K562 (cell line): ENCODE data around the gene CITED2. TPM values are rescaled to one million over a fixed set of nuclear protein-coding genes. Genes with fewer than 3 reads are reported as not detected.

ENCODE experiments used
- ATAC-seq: fragments of 200-7000 bp; cut with Tn5 transposase; 3 replicates; pipeline ENCODE4 v1.9.1; 2020; ENCODE audit warnings: moderate library complexity
- BruUV-seq: library from RNA; stranded (reverse); fragments of 400-500 nt; replicated peaks from 2 replicates; lab custom pipeline; 2021; lab: Mats Ljungman, UMichigan
- CTCF ChIA-PET: fragments of 300-600 bp; formaldehyde crosslinking; extraction: SDS; loops from one replicate; lab custom pipeline; 2021; ENCODE audit warnings: low intra/inter-chr PET ratio; lab: Yijun Ruan, JAX
- POLR2A ChIA-PET: fragments of 300-600, 350-650 bp; sonication (Branson Sonifier 250); formaldehyde crosslinking; extraction: SDS; loops from one replicate; lab custom pipeline; 2021; ENCODE audit warnings: antibody characterized with exemption, inconsistent platforms; lab: Yijun Ruan, JAX
- DNase-seq, 4 experiments: peaks; one replicate each; pipeline versions ENCODE4 v3.0.0 to v3.0.0-alpha.2; 2011 to 2018; ENCODE audit warnings: low spot score in 3 of 4, mixed read lengths in 3 of 4; ENCODE audit errors: extremely low read depth in 1 of 4
- FAIRE-seq: peaks from 2 replicates; lab custom pipeline; 2011; peaks lifted over from hg19 to GRCh38; lab: Jason Lieb, UNC
- H2AFZ ChIP-seq: 2 replicates; pipeline ENCODE4 v1.6.0; 2011; ENCODE audit warnings: low read depth, low read length, control low read depth, inconsistent platforms
- H3K27ac ChIP-seq: fragments of 200-600 bp; 3 replicates; pipeline ENCODE4 v1.8.0; 2011; ENCODE audit warnings: low read depth, mild to moderate bottlenecking, control low read depth, inconsistent platforms, low read length, moderate library complexity, mixed read lengths; ENCODE audit errors: extremely low read depth
- H3K27me3 ChIP-seq, 2 experiments: fragments of 300-600 bp in 1 of 2; 2 replicates in 1 of 2; 3 replicates in 1 of 2; pipeline versions ENCODE4 v1.6.0 to v1.8.0; 2011; ENCODE audit warnings: inconsistent platforms in 2 of 2, low read length in 2 of 2, mild to moderate bottlenecking in 1 of 2, mixed read lengths in 1 of 2, moderate library complexity in 1 of 2; ENCODE audit not compliant: control insufficient read depth in 2 of 2, insufficient read depth in 2 of 2
- H3K36me3 ChIP-seq: fragments of 300-600 bp; 3 replicates; pipeline ENCODE4 v1.8.0; 2011; ENCODE audit warnings: mild to moderate bottlenecking, low read length, inconsistent platforms; ENCODE audit not compliant: control insufficient read depth, insufficient read depth
- H3K4me1 ChIP-seq, 2 experiments: fragments of 200-600 bp in 1 of 2; replicated peaks in 1 of 2; 2 replicates in 1 of 2; 3 replicates in 1 of 2; pipeline versions ENCODE4 v1.5.1 to v1.8.0; 2011; ENCODE audit warnings: inconsistent platforms in 2 of 2, low read length in 2 of 2, mild to moderate bottlenecking in 1 of 2, mixed read lengths in 1 of 2, moderate library complexity in 1 of 2; ENCODE audit not compliant: control insufficient read depth in 2 of 2, insufficient read depth in 2 of 2
- H3K4me2 ChIP-seq: 2 replicates; pipeline ENCODE4 v1.6.1; 2011; ENCODE audit warnings: low read length, control low read depth, inconsistent platforms, mixed read lengths; ENCODE audit not compliant: insufficient read depth
- H3K4me3 ChIP-seq: fragments of 200-600 bp; sonication (generic), shearing (Covaris generic); 2 replicates; pipeline ENCODE4 v1.5.1; 2016; ENCODE audit warnings: control low read depth, inconsistent platforms
- H3K79me2 ChIP-seq: fragments of 200-600 bp; 3 replicates; pipeline ENCODE4 v1.8.0; 2011; ENCODE audit warnings: low read length, inconsistent platforms; ENCODE audit not compliant: control insufficient read depth, insufficient read depth
- H3K9ac ChIP-seq, 2 experiments: 2 replicates each; pipeline versions ENCODE4 v1.6.0 to v1.6.1; 2011; ENCODE audit warnings: low read depth in 2 of 2, low read length in 2 of 2, control low read depth in 1 of 2, inconsistent platforms in 1 of 2, mild to moderate bottlenecking in 1 of 2, mixed read lengths in 1 of 2; ENCODE audit not compliant: insufficient read depth in 1 of 2
- H3K9me1 ChIP-seq: one replicate; pipeline ENCODE4 v1.6.0; 2011; ENCODE audit warnings: inconsistent platforms, mild to moderate bottlenecking, low read length, moderate library complexity; ENCODE audit not compliant: control insufficient read depth, insufficient read depth
- H3K9me3 ChIP-seq: replicated peaks from 2 replicates; pipeline ENCODE4 v1.5.1; 2011; ENCODE audit warnings: low read depth, low read length, inconsistent platforms; ENCODE audit not compliant: control insufficient read depth, insufficient read depth
- H4K20me1 ChIP-seq: replicated peaks from 2 replicates; pipeline ENCODE4 v1.6.1; 2011; ENCODE audit warnings: low read length, inconsistent platforms, mixed read lengths; ENCODE audit not compliant: control insufficient read depth, insufficient read depth
- ATF3 ChIP-seq, 2 experiments: fragments of 450-650 bp in 1 of 2; sonication (generic) in 1 of 2; formaldehyde crosslinking in 1 of 2; IDR thresholded peaks in 1 of 2; conservative IDR thresholded peaks in 1 of 2; 2 replicates each; pipeline versions ENCODE4 v1.6.1 to v1.8.1; 2016 to 2023; ENCODE audit warnings: mild to moderate bottlenecking in 2 of 2, moderate library complexity in 2 of 2, inconsistent platforms in 1 of 2, missing genetic modification reagents in 1 of 2
- BHLHE40 ChIP-seq: IDR thresholded peaks from 2 replicates; pipeline ENCODE4 v1.6.1; 2011; ENCODE audit warnings: low read length, improper control_type of control experiment
- CBX5 ChIP-seq: IDR thresholded peaks from 2 replicates; pipeline ENCODE4 v1.6.1; 2014; ENCODE audit warnings: low read depth, borderline replicate concordance
- E4F1 ChIP-seq: fragments of 250-450 bp; sonication (Bioruptor Pico); IDR thresholded peaks from 2 replicates; pipeline ENCODE4 v1.5.0; 2021; ENCODE audit warnings: mild to moderate bottlenecking, borderline replicate concordance
- MLX ChIP-seq, 2 experiments: fragments of 450-650 bp in 1 of 2; sonication (generic) in 1 of 2; formaldehyde crosslinking; conservative IDR thresholded peaks; 2 replicates each; pipeline versions ENCODE4 v1.4.0 to v1.8.1; 2020 to 2022; ENCODE audit warnings: mild to moderate bottlenecking in 1 of 2, missing genetic modification reagents in 1 of 2
- POLR2B ChIP-seq: fragments of 450-650 bp; IDR thresholded peaks from 2 replicates; pipeline ENCODE4 v1.6.1; 2018; ENCODE audit warnings: low read depth; ENCODE audit not compliant: partially characterized antibody
- RHOXF2B ChIP-seq: fragments of 250-450 bp; sonication (Bioruptor Pico); conservative IDR thresholded peaks from 2 replicates; pipeline ENCODE4 v1.5.1; 2021
- SOX6 ChIP-seq: fragments of 450-650 bp; IDR thresholded peaks from 2 replicates; pipeline ENCODE4 v1.6.1; 2014; ENCODE audit warnings: mild to moderate bottlenecking
- TCF7 ChIP-seq: sonication (generic); IDR thresholded peaks from 2 replicates; pipeline ENCODE4 v1.6.1; 2016; ENCODE audit warnings: antibody characterized with exemption, borderline replicate concordance
- ZNF586 ChIP-seq: fragments of 450-650 bp; formaldehyde crosslinking; conservative IDR thresholded peaks from 2 replicates; pipeline ENCODE4 v1.4.0; 2020; ENCODE audit warnings: mild to moderate bottlenecking, moderate library complexity
- WGBS: fragments of 100-300 bp; shearing (Covaris generic); methylation state at CpG from one replicate; pipeline ENCODE4 v1.1.6; 2016; ENCODE audit warnings: low coverage, mixed read lengths; ENCODE audit not compliant: insufficient coverage; ENCODE audit errors: missing lambda C conversion rate; 5-methylcytosine and 5-hydroxymethylcytosine counted together
- in situ Hi-C: fragments of 300-500 bp; cut with MboI; formaldehyde crosslinking; loops from 4 replicates; pipeline ENCODE4 v1.15.0; 2018; ENCODE audit warnings: inconsistent platforms, mixed read lengths
- intact Hi-C: fragments of 100-400 bp; cut with micrococcal nuclease; formaldehyde crosslinking; loops from 2 replicates; pipeline ENCODE4 v1.14.2; 2022
- polyA plus RNA-seq, 8 experiments: library from polyadenylated mRNA; depleted of rRNA in 4 of 8; stranded (reverse) in 5 of 8; unstranded in 3 of 8; fragments of >200 nt; fragmentation: Nextera tagmentation in 2 of 8; fragmentation: Illumina TruSeq in 1 of 8; extraction: Ambion mirVana in 2 of 8; extraction: Trizol in 1 of 8; gene quantifications; 2 replicates each; pipeline versions ENCODE4 v1.2.1 to v1.2.3, GENCODE V29; 2011 to 2014; ENCODE audit warnings: inconsistent platforms in 1 of 8, missing spikeins in 1 of 8
- total RNA-seq, 7 experiments: library from RNA; depleted of rRNA in 6 of 7; stranded (reverse); fragments of >200 nt in 6 of 7; fragmentation: Illumina TruSeq in 2 of 7; extraction: Trizol in 2 of 7; gene quantifications; 2 replicates each; pipeline versions ENCODE4 v1.2.1 to v1.2.3, GENCODE V29; 2011 to 2021; ENCODE audit warnings: low replicate concordance in 1 of 7

Gene CITED2
- total and polyA plus RNA-seq, 9 of the 15 experiments (the other 6 are each of a cell fraction or from before 2014, with no cell fraction given): 0.21 to 86.1 (median 17.5) TPM

- Histone ChIP-seq H3K9me1 (no peaks in the 10 kb centered on the region), H3K9me3 (no peaks in the 10 kb centered on the region), H3K36me3 (no peaks in the 10 kb centered on the region), H3K79me2 (no peaks in the 10 kb centered on the region), H2AFZ (no peak overlapping the region), H3K9ac (no peak overlapping the region), H3K27me3 (peaks cover 7 to 14% of the 10 kb centered on the region in 2 experiments; a peak in 3 of 5 replicates), H3K4me1 (peaks cover 0 to 6% of the 10 kb centered on the region in 2 experiments; a peak in 1 of 5 replicates), H3K4me3 (no peak overlapping the region), H3K27ac (no peak overlapping the region), H3K4me2 (no peak overlapping the region), H4K20me1 (no peaks in the 10 kb centered on the region)
- CTCF ChIA-PET: no interaction called here
- TF ChIP-seq CBX5: no peak
- no peak for TF ChIP-seq RHOXF2B (CRISPR knock-in tag)
- no peak for TF ChIP-seq SOX6
- no peak for TF ChIP-seq E4F1
- TF ChIP-seq TCF7: no peak
- no peak for TF ChIP-seq POLR2B
- no peak for TF ChIP-seq ATF3 (IDR thresholded peaks at IDR 0.05)
- TF ChIP-seq ATF3 (CRISPR knock-in tag; conservative IDR thresholded peaks at IDR 0.05): no peak
- no peak for TF ChIP-seq BHLHE40
- TF ChIP-seq MLX (CRISPR knock-in tag; conservative IDR thresholded peaks at IDR 0.05): no peak
- no peak for TF ChIP-seq ZNF586
- WGBS: 2% methylated on average over 5 of the region's 5 CpGs
- in situ Hi-C loops (no loop called here), intact Hi-C loops (no loop called here)
- no peak for ATAC-seq
- POLR2A ChIA-PET: interaction anchor here (0.9 kb wide), 1 partner anchor 8 kb away, joined by 3 read pairs; no protein-coding TSS in a partner anchor
- DNase-seq: no peak
- no TSS peak for BruUV-seq
- no peak for FAIRE-seq
Observed at GRCh38 chr6:139327038-139327437, 47.4 kb downstream of the CITED2 start.
